K562 (cell line): ENCODE measurements around the gene TDRD5. TPM values are rescaled to one million over a fixed set of nuclear protein-coding genes. Genes with fewer than 3 reads are reported as not detected.

Experiments used
- L3MBTL2 ChIP-seq: fragments of 450-650 bp; IDR thresholded peaks from 2 replicates; pipeline ENCODE4 v1.6.1; 2016; ENCODE audit warnings: mild to moderate bottlenecking, moderate library complexity
- MYNN ChIP-seq, 2 experiments: sonication (generic); formaldehyde crosslinking in 1 of 2; IDR thresholded peaks; 2 replicates each; pipeline versions ENCODE4 v1.5.0 to v1.6.1; 2016 to 2020; ENCODE audit warnings: antibody characterized with exemption in 1 of 2, missing genetic modification reagents in 1 of 2
- NCOA6 ChIP-seq: fragments of 450-650 bp; IDR thresholded peaks from 2 replicates; pipeline ENCODE4 v1.6.1; 2017; ENCODE audit warnings: mild to moderate bottlenecking
- NFE2L1 ChIP-seq: fragments of 450-650 bp; IDR thresholded peaks from 2 replicates; pipeline ENCODE4 v1.6.1; 2016; ENCODE audit warnings: missing genetic modification characterization, low read depth, mild to moderate bottlenecking, missing compliant biosample characterization, moderate library complexity, borderline replicate concordance
- NRF1 ChIP-seq, 2 experiments: fragments of 450-650 bp; IDR thresholded peaks in 1 of 2; conservative IDR thresholded peaks in 1 of 2; 2 replicates each; pipeline ENCODE4 v1.6.1; 2014; ENCODE audit warnings: mild to moderate bottlenecking in 2 of 2
- PHB2 ChIP-seq: fragments of 450-650 bp; IDR thresholded peaks from 2 replicates; pipeline ENCODE4 v1.6.1; 2017; ENCODE audit warnings: low read depth
- polyA plus RNA-seq, 8 experiments: library from polyadenylated mRNA; depleted of rRNA in 4 of 8; stranded (reverse) in 5 of 8; unstranded in 3 of 8; fragments of >200 nt; fragmentation: Nextera tagmentation in 2 of 8; fragmentation: Illumina TruSeq in 1 of 8; extraction: Ambion mirVana in 2 of 8; extraction: Trizol in 1 of 8; gene quantifications; 2 replicates each; pipeline versions ENCODE4 v1.2.1 to v1.2.3, GENCODE V29; 2011 to 2014; ENCODE audit warnings: inconsistent platforms in 1 of 8, missing spikeins in 1 of 8
- total RNA-seq, 7 experiments: library from RNA; depleted of rRNA in 6 of 7; stranded (reverse); fragments of >200 nt in 6 of 7; fragmentation: Illumina TruSeq in 2 of 7; extraction: Trizol in 2 of 7; gene quantifications; 2 replicates each; pipeline versions ENCODE4 v1.2.1 to v1.2.3, GENCODE V29; 2011 to 2021; ENCODE audit warnings: low replicate concordance in 1 of 7
- TF ChIP-seq, protein P1 (sequence below), 3 experiments: fragments of 200-800 bp in 1 of 3; fragments of 250-450 bp in 1 of 3; fragments of 450-650 bp in 1 of 3; sonication (Bioruptor Pico) in 1 of 3; sonication (Bioruptor generic) in 1 of 3; formaldehyde crosslinking in 1 of 3; IDR thresholded peaks; 2 replicates each; pipeline versions ENCODE4 v1.6.1 to v1.8.0; 2016 to 2022; ENCODE audit warnings: mild to moderate bottlenecking in 2 of 3, missing genetic modification characterization in 2 of 3, missing compliant biosample characterization in 1 of 3, moderate library complexity in 1 of 3
- TF ChIP-seq, protein P2 (sequence below): fragments of 450-650 bp; IDR thresholded peaks from 2 replicates; pipeline ENCODE4 v1.6.1; 2016; ENCODE audit warnings: mild to moderate bottlenecking, moderate library complexity

The TDRD5 gene
- total and polyA plus RNA-seq, 9 of the 15 experiments (the other 6 are each of a cell fraction or from before 2014, with no cell fraction given), result 0.04 to 0.57 (median 0.26) TPM; not detected in 1

DNA sequence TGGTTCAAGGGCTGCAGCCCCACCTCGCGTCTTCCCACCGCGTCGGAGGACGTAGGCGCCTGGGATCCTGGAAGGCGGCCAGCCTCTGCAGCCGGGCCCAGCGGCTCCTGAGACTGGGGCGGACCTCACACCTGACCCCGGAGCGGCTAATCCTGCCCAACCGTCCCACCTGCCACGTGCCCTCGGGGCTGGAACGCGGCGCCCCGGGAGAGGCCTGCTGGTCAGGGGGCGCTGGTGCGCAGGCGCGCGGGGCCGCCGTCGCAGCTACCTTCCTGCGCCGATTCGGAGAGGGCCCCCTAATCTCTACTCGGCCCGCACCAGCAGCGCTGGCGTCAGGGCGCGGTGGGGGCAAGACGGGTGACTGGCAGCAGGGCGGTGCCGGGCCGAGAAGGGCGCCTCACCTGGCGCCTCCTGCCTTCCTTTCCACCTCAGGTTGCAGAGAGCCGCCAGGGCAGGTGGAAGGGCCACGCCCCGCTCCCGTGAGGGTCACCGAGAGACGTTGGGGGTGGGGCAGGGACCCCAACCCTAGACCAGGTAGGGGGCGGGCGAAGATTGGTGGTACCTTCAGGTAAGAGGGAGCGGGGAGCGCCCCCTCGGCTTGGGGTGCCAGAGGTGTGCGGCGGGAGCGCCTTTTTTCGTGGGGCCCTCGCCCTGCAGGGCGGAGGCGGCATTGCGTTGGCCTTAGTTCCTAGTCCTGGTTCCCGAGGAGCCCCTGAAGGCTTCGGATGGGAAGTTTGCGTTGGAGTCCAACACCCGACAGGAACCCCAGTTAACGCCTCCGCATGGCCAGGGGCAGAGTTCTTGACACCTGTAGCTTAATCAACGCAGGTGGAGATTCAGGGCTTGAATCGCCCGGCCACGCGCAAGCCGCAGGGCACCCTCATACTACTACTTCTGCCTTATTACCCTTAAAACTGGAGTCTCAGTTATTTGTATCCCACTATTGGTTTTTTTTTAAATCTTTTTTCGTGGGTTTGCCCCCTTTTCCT is at the start of gene TDRD5 (continued):
- TF ChIP-seq, protein P1, sequence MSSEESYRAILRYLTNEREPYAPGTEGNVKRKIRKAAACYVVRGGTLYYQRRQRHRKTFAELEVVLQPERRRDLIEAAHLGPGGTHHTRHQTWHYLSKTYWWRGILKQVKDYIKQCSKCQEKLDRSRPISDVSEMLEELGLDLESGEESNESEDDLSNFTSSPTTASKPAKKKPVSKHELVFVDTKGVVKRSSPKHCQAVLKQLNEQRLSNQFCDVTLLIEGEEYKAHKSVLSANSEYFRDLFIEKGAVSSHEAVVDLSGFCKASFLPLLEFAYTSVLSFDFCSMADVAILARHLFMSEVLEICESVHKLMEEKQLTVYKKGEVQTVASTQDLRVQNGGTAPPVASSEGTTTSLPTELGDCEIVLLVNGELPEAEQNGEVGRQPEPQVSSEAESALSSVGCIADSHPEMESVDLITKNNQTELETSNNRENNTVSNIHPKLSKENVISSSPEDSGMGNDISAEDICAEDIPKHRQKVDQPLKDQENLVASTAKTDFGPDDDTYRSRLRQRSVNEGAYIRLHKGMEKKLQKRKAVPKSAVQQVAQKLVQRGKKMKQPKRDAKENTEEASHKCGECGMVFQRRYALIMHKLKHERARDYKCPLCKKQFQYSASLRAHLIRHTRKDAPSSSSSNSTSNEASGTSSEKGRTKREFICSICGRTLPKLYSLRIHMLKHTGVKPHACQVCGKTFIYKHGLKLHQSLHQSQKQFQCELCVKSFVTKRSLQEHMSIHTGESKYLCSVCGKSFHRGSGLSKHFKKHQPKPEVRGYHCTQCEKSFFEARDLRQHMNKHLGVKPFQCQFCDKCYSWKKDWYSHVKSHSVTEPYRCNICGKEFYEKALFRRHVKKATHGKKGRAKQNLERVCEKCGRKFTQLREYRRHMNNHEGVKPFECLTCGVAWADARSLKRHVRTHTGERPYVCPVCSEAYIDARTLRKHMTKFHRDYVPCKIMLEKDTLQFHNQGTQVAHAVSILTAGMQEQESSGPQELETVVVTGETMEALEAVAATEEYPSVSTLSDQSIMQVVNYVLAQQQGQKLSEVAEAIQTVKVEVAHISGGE (CRISPR knock-in tag; IDR thresholded peaks at IDR 0.05), result no peak
- TF ChIP-seq NRF1 (conservative IDR thresholded peaks at IDR 0.05 in 1 of 2, IDR thresholded peaks at IDR 0.05 in 1 of 2) (peak; percentile 87 to 89), L3MBTL2 (peak; percentile 83), MYNN (IDR thresholded peaks at IDR 0.05) (no peak), MYNN (CRISPR knock-in tag; IDR thresholded peaks at IDR 0.05) (no peak), NFE2L1 (tag) (no peak), NCOA6 (no peak), PHB2 (no peak)
- TF ChIP-seq, protein P2, sequence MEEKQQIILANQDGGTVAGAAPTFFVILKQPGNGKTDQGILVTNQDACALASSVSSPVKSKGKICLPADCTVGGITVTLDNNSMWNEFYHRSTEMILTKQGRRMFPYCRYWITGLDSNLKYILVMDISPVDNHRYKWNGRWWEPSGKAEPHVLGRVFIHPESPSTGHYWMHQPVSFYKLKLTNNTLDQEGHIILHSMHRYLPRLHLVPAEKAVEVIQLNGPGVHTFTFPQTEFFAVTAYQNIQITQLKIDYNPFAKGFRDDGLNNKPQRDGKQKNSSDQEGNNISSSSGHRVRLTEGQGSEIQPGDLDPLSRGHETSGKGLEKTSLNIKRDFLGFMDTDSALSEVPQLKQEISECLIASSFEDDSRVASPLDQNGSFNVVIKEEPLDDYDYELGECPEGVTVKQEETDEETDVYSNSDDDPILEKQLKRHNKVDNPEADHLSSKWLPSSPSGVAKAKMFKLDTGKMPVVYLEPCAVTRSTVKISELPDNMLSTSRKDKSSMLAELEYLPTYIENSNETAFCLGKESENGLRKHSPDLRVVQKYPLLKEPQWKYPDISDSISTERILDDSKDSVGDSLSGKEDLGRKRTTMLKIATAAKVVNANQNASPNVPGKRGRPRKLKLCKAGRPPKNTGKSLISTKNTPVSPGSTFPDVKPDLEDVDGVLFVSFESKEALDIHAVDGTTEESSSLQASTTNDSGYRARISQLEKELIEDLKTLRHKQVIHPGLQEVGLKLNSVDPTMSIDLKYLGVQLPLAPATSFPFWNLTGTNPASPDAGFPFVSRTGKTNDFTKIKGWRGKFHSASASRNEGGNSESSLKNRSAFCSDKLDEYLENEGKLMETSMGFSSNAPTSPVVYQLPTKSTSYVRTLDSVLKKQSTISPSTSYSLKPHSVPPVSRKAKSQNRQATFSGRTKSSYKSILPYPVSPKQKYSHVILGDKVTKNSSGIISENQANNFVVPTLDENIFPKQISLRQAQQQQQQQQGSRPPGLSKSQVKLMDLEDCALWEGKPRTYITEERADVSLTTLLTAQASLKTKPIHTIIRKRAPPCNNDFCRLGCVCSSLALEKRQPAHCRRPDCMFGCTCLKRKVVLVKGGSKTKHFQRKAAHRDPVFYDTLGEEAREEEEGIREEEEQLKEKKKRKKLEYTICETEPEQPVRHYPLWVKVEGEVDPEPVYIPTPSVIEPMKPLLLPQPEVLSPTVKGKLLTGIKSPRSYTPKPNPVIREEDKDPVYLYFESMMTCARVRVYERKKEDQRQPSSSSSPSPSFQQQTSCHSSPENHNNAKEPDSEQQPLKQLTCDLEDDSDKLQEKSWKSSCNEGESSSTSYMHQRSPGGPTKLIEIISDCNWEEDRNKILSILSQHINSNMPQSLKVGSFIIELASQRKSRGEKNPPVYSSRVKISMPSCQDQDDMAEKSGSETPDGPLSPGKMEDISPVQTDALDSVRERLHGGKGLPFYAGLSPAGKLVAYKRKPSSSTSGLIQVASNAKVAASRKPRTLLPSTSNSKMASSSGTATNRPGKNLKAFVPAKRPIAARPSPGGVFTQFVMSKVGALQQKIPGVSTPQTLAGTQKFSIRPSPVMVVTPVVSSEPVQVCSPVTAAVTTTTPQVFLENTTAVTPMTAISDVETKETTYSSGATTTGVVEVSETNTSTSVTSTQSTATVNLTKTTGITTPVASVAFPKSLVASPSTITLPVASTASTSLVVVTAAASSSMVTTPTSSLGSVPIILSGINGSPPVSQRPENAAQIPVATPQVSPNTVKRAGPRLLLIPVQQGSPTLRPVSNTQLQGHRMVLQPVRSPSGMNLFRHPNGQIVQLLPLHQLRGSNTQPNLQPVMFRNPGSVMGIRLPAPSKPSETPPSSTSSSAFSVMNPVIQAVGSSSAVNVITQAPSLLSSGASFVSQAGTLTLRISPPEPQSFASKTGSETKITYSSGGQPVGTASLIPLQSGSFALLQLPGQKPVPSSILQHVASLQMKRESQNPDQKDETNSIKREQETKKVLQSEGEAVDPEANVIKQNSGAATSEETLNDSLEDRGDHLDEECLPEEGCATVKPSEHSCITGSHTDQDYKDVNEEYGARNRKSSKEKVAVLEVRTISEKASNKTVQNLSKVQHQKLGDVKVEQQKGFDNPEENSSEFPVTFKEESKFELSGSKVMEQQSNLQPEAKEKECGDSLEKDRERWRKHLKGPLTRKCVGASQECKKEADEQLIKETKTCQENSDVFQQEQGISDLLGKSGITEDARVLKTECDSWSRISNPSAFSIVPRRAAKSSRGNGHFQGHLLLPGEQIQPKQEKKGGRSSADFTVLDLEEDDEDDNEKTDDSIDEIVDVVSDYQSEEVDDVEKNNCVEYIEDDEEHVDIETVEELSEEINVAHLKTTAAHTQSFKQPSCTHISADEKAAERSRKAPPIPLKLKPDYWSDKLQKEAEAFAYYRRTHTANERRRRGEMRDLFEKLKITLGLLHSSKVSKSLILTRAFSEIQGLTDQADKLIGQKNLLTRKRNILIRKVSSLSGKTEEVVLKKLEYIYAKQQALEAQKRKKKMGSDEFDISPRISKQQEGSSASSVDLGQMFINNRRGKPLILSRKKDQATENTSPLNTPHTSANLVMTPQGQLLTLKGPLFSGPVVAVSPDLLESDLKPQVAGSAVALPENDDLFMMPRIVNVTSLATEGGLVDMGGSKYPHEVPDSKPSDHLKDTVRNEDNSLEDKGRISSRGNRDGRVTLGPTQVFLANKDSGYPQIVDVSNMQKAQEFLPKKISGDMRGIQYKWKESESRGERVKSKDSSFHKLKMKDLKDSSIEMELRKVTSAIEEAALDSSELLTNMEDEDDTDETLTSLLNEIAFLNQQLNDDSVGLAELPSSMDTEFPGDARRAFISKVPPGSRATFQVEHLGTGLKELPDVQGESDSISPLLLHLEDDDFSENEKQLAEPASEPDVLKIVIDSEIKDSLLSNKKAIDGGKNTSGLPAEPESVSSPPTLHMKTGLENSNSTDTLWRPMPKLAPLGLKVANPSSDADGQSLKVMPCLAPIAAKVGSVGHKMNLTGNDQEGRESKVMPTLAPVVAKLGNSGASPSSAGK, result peak; percentile 58; the same call in 1 of the 2 replicates
